DMS79 treated with DMSO at 0.1 percent for 48 hours (cell line): Measurements from ENCODE around the gene UBE2H.

Source experiments
- DNase-seq: peaks from one replicate; lab custom pipeline; 2025; lab: John Stamatoyannopoulos, UW

UBE2H gene

DNA sequence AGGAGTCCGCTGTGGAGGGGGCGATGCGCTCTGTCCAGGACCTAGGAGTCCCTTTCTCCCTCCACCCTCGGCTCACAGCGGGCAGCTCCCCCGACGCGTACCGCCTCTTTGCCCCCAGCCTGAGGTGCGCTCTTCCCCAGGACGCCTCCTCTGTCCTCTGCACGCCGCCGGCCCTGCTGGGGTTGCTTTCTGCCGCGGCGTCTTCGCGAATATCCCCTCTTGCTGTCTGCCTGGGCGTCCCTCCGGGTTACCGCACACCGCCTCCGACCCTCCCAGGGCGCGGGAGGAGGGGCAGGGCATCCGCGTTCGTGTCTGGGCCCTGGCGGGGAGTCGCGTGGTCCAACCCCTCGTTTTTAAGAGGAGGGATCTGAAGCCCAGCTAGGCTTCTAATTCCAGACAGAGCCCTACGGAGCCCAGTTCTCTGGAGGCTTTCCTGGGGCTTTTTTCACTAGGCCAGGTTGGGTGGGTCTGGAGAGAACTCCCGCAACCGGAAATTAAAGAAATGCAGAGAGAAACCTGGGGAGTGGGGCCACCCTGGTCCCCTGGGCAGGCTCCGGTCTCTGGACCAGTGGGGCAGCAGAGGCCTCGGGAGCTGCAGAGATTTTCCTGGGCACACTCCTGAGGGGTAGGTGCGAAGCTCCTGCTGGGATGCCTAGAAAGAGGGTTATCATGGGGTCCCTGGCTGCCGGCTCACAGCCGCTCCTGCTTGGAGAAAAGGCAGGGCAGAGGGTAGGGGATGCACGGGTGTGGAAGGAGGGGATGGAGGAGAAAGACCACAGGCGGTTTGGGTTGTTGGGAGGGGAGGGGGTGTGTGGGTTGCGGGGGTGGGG is 166.9 kb downstream of the UBE2H start:
- DNase-seq, result no peak

DNA sequence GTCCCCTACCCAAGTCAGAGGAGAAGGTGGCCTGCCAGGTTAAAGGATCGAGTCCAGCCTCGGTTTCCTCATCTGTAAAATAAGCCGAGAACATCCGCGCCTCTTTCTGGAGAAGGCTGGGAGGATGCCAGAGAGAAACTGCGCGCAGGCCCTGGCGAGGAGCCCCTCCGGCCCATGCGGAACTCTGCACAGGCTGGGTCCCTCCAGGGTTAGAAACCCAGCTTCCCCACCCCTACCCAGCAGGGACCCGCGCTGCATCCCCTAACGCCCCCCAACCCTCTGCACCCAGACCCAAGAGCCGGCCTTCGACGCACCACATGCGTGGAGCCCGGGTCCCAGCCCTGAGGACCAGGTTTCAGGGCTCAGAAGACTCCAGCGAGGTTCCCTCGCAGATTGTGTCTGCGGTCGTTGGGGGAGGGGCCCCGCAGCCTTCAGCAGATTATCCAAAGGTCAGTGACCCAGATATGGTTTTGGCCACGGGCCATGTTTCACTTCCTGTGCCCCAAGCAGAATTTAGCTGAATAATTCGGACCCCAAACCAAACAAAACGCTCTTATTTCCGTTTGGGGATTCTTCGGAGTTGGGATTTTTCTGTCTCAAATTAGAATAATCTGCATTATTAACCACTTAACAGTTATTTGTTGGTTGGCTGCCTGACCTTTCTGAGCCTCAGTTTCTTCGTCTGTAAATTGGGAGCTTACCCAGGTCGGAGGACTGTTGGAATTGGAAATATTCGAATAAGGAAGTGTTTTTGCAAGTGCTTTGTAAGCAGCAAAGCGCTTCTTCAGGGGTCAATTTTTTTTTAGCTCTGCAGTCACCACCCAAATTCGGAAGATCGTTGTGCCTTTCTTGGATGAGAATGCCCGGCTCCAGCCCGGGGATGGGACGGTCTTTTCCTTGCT is 167.7 kb downstream of the UBE2H start:
- no peak for DNase-seq

DNA sequence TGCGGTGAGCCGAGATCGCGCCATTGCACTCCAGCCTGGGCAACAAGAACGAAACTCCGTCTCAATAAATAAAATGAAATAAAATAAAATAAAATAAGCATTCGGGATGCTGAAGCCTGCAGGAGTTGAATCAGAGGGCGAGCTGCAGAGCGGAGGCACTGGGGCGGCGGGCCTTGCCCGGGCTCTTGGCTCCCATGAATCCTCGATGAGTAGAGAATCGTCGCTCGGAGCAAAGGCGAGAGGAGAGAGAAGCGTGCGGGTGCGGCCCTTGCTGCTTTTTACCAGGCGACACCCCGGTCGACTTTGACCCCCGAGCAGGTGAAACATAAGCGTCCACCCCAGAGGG is 168.3 kb downstream of the UBE2H start:
- DNase-seq, result no peak

DNA sequence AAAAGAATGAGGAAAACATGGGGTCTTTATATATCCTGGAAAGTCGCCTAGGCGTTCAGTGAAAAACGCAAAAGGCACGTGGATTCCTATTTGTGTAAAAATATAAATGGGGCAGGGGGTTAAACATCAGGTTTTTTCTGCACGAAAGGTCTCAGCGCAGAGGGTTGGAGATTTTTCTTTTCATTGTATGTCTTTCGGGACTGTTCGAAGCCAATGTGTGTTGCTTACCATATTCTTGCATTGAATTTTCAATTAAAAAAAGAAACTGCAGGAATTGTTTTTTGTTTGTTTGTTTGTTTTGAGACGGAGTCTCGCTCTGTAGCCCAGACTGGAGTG is 169.2 kb downstream of the UBE2H start:
- no peak for DNase-seq

DNA sequence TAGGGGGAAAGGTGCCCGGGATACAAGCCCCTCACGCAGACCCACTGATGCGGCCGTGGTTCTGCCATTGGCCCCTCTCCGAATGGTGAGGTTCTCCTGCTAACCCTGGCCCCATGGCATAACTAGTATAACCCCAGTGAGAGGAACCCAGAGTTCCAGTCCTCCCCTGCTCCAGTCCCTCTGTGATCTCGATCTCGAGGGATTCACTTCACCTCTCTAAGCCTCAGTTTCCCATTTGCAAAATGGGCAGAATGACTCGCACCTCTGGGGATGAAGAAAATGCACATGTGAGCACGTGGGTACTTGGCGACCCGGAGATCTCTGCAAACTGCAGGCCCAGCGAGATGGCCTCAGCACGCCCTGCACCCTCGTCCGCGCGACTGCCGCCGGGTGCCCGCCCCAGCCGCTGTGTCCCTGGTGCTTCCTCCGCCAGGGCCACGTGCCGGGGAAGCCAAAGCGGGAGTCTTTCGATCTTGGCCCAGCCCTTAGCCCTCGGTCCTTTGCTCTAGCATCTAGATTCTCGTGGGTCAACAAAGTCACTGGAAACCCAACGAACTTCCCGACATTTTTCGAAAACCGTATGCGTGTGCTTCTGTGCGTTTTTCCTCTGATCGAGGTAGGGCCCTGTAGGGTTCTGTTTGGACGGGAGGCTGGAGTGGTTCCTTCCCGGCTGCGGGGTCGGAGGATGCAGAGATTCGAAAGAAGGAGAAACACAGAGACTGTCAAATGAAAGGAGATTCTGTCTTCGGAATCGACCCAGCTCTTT is 169.8 kb downstream of the UBE2H start:
- DNase-seq, result no peak

DNA sequence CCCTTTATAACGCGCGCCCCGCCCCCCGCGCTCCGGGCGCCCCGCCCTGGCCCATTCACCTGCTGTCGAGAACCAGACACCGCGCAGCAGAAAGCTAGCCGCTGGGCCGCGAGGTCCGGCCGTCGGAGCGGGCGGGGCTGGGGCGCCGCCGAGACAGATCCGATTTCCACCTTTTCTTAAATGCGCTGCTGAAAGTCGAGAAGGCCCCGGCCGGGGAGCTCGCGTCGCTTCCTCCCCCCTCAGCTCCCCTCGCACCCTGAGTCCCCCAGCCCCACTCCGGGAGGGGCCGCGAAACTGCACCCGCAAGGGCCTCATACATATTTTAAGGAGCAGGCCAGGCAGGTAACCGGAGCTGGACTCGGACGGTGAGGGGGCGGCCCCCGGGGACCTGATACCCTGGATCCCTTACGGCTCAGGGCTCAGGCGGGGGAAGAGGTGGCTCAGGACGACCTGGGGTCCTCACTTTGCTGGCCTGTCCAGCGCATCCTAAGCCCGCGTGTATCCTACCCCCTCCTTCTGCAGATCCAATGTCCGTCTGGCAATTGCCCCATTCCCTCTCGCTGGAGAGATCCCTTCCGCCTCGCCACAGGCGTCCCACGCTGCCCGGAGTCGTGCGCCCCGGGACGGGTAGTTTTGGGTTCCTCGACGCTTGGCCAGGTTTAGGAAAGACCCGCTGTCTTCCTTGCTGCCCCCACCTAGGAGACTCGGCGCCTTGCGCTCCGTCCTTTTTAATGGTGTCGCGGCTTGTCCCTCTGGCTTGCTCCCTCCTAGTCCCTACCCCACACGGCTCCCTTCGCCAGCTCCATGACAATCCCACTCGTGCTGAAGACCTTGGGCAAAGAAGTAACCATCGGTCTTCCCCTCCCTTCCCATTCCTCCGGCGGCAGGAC is 170.6 kb downstream of the UBE2H start:
- DNase-seq, result peak; percentile 45

DNA sequence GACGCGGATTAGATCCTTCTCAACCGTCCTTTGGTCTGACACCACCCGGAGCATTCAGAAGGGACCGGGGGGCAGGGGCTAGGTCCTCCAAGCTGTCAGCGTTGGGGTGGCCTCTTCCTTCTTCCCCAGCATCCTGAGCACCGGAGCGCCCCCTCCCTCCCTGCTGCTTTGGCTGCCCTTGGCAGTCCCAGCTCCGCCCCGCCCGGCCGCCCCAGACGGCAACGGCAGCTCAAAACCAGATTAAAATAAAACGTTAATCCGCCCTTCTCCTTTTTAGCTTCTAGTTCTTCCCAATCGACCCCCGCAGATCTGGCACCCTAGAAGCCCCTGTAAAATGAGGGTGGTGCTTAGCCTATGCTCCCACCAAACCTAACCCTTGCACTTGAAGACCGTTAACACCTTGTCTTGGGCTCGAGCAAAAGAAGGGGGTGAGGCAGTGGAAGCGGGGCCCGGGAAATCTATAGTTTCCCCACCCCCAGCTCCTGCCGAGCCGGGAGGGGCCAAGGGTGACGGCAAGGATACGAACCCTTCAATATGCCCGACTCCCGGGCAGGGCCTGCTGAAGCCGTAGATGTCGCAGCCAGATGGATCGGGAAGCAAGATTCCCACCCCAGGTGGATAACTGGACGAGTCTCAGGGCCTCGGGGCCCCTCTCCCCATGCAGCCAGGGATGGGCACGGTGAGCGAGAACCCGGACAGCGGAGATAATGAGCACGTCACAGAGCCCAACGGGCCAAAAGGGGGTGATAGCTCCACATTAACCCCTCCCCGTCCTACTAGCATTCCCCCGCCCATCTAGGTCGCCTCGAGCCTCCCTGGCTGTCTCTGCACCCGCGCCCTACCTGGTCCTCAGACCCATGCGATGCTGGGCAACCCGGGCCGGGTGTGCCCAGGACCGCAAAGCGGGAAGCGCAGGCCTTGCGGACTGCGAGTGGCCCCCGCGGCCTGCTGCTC is 171.5 kb downstream of the UBE2H start:
- peak; percentile 68 for DNase-seq
